NCI-H1048 (cell line): ENCODE data around the gene MMP11.

Experiments
- DNase-seq: peaks from one replicate; lab custom pipeline; 2025; lab: John Stamatoyannopoulos, UW

MMP11 gene

GRCh38 chr22:23781511-23782183, 9.0 kb downstream of the MMP11 start:
- no peak for DNase-seq

- DNase-seq: no peak
These were observed 9.6 kb downstream of the MMP11 start for GRCh38 chr22:23782252-23782651.

- no peak for DNase-seq
These were observed 10.1 kb downstream of the MMP11 start for GRCh38 chr22:23782703-23783102.

- no peak for DNase-seq
These were observed 10.9 kb downstream of the MMP11 start for GRCh38 chr22:23783265-23784150.

GRCh38 chr22:23784215-23784732, 11.6 kb downstream of the MMP11 start:
- no peak for DNase-seq

GRCh38 chr22:23786261-23786710, 13.6 kb downstream of the MMP11 start:
- DNase-seq: no peak

- DNase-seq: peak; percentile 81
These were observed 14.3 kb downstream of the MMP11 start, which contains the start of gene SMARCB1 for GRCh38 chr22:23786752-23787599. Gene SMARCB1, plus strand, starts transcription at chr22:23786966. Its CDS starts 204 bp downstream, at chr22:23787170.

GRCh38 chr22:23787600-23787896, 14.9 kb downstream of the MMP11 start:
- DNase-seq: no peak

- no peak for DNase-seq
These were observed 15.3 kb downstream of the MMP11 start for GRCh38 chr22:23787910-23788309.

- DNase-seq: no peak
These were observed 16.5 kb downstream of the MMP11 start for GRCh38 chr22:23789121-23789520.

GRCh38 chr22:23789638-23790037, 17.0 kb downstream of the MMP11 start:
- DNase-seq: no peak

- no peak for DNase-seq
These were observed 18.4 kb downstream of the MMP11 start for GRCh38 chr22:23790819-23791737.

- no peak for DNase-seq
These were observed 19.3 kb downstream of the MMP11 start for GRCh38 chr22:23791738-23792645.

GRCh38 chr22:23793326-23793725, 20.7 kb downstream of the MMP11 start:
- DNase-seq: no peak

- DNase-seq: no peak
These were observed 23.8 kb downstream of the MMP11 start for GRCh38 chr22:23796461-23796860.

- DNase-seq: no peak
These were observed 27.9 kb downstream of the MMP11 start for GRCh38 chr22:23800297-23801237.

GRCh38 chr22:23801238-23801821, 28.7 kb downstream of the MMP11 start:
- DNase-seq: no peak

GRCh38 chr22:23801886-23802377, 29.3 kb downstream of the MMP11 start:
- no peak for DNase-seq
